ENCODE results near the gene C20orf96. TPM values are rescaled to one million over a fixed set of nuclear protein-coding genes. Genes with fewer than 3 reads are reported as not detected.
A peak's percentile ranks its signal among the peaks of the same experiment; 100 is the strongest.
"Not testable (repeated sequence)": the region's sequence is repeated elsewhere in the genome, so short reads cannot be mapped to it uniquely, and the experiment has no call there.

C20orf96 gene
- total and polyA plus RNA-seq, 4 donors = 6.8 to 29.3 (median 17.9) TPM

- WGBS (ENCODE audit: insufficient coverage) = no CpG with 5 or more reads among the region's 2 CpGs
- no peaks in the 10 kb centered on the region for H3K36me3 ChIP-seq (ENCODE audit: control insufficient read depth, insufficient read depth, low read length)
- no peaks in the 10 kb centered on the region for H3K9me3 ChIP-seq (ENCODE audit: control insufficient read depth, insufficient read depth, low read length)
- no peaks in the 10 kb centered on the region for H3K4me1 ChIP-seq (ENCODE audit: control insufficient read depth, insufficient read depth, low read length)
- no peak overlapping the region for H3K27ac ChIP-seq (ENCODE audit: low read depth, low read length)
- no peak for DNase-seq (ENCODE audit: low read depth in 4 of 6, low spot score in 6 of 6)
- no peak overlapping the region for H3K4me3 ChIP-seq (ENCODE audit: low read depth, low read length)
- H3K27me3 ChIP-seq (ENCODE audit: control insufficient read depth, insufficient read depth, low read length) = no peaks in the 10 kb centered on the region
These were observed 37.7 kb downstream of the C20orf96 start for GRCh38 chr20:252801-253200.

DNA sequence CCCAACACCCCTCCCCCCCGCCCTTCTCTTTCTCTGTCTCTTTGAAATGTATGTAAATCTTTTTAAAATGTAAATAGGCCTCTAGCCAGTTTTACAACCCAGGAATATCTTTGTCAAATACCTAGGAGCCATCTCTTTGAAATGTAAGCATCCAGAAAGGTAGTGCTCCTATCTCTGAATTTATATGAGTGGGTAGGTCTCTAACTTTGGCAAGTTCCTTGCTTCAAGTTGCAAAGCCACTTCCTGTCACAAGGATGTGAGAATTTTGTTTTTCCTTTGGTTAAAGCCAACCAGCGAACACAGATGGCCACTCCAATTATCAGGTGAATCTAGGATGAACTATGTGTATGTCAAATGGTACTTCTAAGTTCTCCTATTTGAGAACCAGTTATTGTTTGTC, 39.2 kb downstream of the C20orf96 start:
- no CpG with 5 or more reads among the region's 2 CpGs for WGBS (ENCODE audit: insufficient coverage)
- H3K27ac ChIP-seq (ENCODE audit: low read depth, low read length) = no peak overlapping the region
- no peaks in the 10 kb centered on the region for H3K36me3 ChIP-seq (ENCODE audit: control insufficient read depth, insufficient read depth, low read length)
- no peaks in the 10 kb centered on the region for H3K27me3 ChIP-seq (ENCODE audit: control insufficient read depth, insufficient read depth, low read length)
- no peaks in the 10 kb centered on the region for H3K4me1 ChIP-seq (ENCODE audit: control insufficient read depth, insufficient read depth, low read length)
- DNase-seq (ENCODE audit: low read depth in 4 of 6, low spot score in 6 of 6) = no peak
- H3K4me3 ChIP-seq (ENCODE audit: low read depth, low read length) = no peak overlapping the region
- H3K9me3 ChIP-seq (ENCODE audit: control insufficient read depth, insufficient read depth, low read length) = no peaks in the 10 kb centered on the region

- Histone ChIP-seq H3K36me3 (ENCODE audit: control insufficient read depth, insufficient read depth, low read length) (no peaks in the 10 kb centered on the region), H3K27me3 (ENCODE audit: control insufficient read depth, insufficient read depth, low read length) (peaks cover 2% of the 10 kb centered on the region), H3K4me3 (ENCODE audit: low read depth, low read length) (no peak overlapping the region), H3K4me1 (ENCODE audit: control insufficient read depth, insufficient read depth, low read length) (no peaks in the 10 kb centered on the region), H3K9me3 (ENCODE audit: control insufficient read depth, insufficient read depth, low read length) (no peaks in the 10 kb centered on the region), H3K27ac (ENCODE audit: low read depth, low read length) (no peak overlapping the region)
- no CpG with 5 or more reads among the region's 2 CpGs for WGBS (ENCODE audit: insufficient coverage)
- no peak for DNase-seq (ENCODE audit: low read depth in 4 of 6, low spot score in 6 of 6)
These were observed 47.6 kb downstream of the C20orf96 start for GRCh38 chr20:242905-243304.

- no peak overlapping the region for H3K27ac ChIP-seq (ENCODE audit: low read depth, low read length)
- H3K4me1 ChIP-seq (ENCODE audit: control insufficient read depth, insufficient read depth, low read length) = no peaks in the 10 kb centered on the region
- no CpG with 5 or more reads among the region's 3 CpGs for WGBS (ENCODE audit: insufficient coverage)
- peaks cover 1% of the 10 kb centered on the region for H3K27me3 ChIP-seq (ENCODE audit: control insufficient read depth, insufficient read depth, low read length)
- no peak for DNase-seq (ENCODE audit: low read depth in 4 of 6, low spot score in 6 of 6)
- H3K9me3 ChIP-seq (ENCODE audit: control insufficient read depth, insufficient read depth, low read length) = no peaks in the 10 kb centered on the region
- H3K36me3 ChIP-seq (ENCODE audit: control insufficient read depth, insufficient read depth, low read length) = no peaks in the 10 kb centered on the region
- no peak overlapping the region for H3K4me3 ChIP-seq (ENCODE audit: low read depth, low read length)
These were observed 52.6 kb downstream of the C20orf96 start for GRCh38 chr20:237929-238328.

GRCh38 chr20:237489-237888, 53.1 kb downstream of the C20orf96 start:
- no peak overlapping the region for H3K27ac ChIP-seq (ENCODE audit: low read depth, low read length)
- 35% methylated on average over 2 of the region's 4 CpGs for WGBS (ENCODE audit: insufficient coverage)
- H3K4me1 ChIP-seq (ENCODE audit: control insufficient read depth, insufficient read depth, low read length) = no peaks in the 10 kb centered on the region
- H3K9me3 ChIP-seq (ENCODE audit: control insufficient read depth, insufficient read depth, low read length) = no peaks in the 10 kb centered on the region
- DNase-seq (ENCODE audit: low read depth in 4 of 6, low spot score in 6 of 6) = no peak
- no peaks in the 10 kb centered on the region for H3K27me3 ChIP-seq (ENCODE audit: control insufficient read depth, insufficient read depth, low read length)
- no peaks in the 10 kb centered on the region for H3K36me3 ChIP-seq (ENCODE audit: control insufficient read depth, insufficient read depth, low read length)
- no peak overlapping the region for H3K4me3 ChIP-seq (ENCODE audit: low read depth, low read length)

GRCh38 chr20:235891-236290, 54.7 kb downstream of the C20orf96 start:
- H3K4me3 ChIP-seq (ENCODE audit: low read depth, low read length) = no peak overlapping the region
- WGBS (ENCODE audit: insufficient coverage) = 83% methylated on average over 1 of the region's 1 CpG
- no peaks in the 10 kb centered on the region for H3K9me3 ChIP-seq (ENCODE audit: control insufficient read depth, insufficient read depth, low read length)
- H3K27ac ChIP-seq (ENCODE audit: low read depth, low read length) = no peak overlapping the region
- DNase-seq (ENCODE audit: low read depth in 4 of 6, low spot score in 6 of 6) = peak in 2 of 6 donors; percentile 14 to 48
- no peaks in the 10 kb centered on the region for H3K36me3 ChIP-seq (ENCODE audit: control insufficient read depth, insufficient read depth, low read length)
- H3K4me1 ChIP-seq (ENCODE audit: control insufficient read depth, insufficient read depth, low read length) = no peaks in the 10 kb centered on the region
- no peaks in the 10 kb centered on the region for H3K27me3 ChIP-seq (ENCODE audit: control insufficient read depth, insufficient read depth, low read length)

- no peak overlapping the region for H3K27ac ChIP-seq (ENCODE audit: low read depth, low read length)
- H3K4me1 ChIP-seq (ENCODE audit: control insufficient read depth, insufficient read depth, low read length) = no peaks in the 10 kb centered on the region
- WGBS (ENCODE audit: insufficient coverage) = no CpG with 5 or more reads among the region's 3 CpGs
- H3K27me3 ChIP-seq (ENCODE audit: control insufficient read depth, insufficient read depth, low read length) = peaks cover 2% of the 10 kb centered on the region
- H3K4me3 ChIP-seq (ENCODE audit: low read depth, low read length) = no peak overlapping the region
- no peaks in the 10 kb centered on the region for H3K36me3 ChIP-seq (ENCODE audit: control insufficient read depth, insufficient read depth, low read length)
- no peaks in the 10 kb centered on the region for H3K9me3 ChIP-seq (ENCODE audit: control insufficient read depth, insufficient read depth, low read length)
- DNase-seq (ENCODE audit: low read depth in 4 of 6, low spot score in 6 of 6) = no peak
These were observed 63.0 kb downstream of the C20orf96 start for GRCh38 chr20:227439-228105.

DNA sequence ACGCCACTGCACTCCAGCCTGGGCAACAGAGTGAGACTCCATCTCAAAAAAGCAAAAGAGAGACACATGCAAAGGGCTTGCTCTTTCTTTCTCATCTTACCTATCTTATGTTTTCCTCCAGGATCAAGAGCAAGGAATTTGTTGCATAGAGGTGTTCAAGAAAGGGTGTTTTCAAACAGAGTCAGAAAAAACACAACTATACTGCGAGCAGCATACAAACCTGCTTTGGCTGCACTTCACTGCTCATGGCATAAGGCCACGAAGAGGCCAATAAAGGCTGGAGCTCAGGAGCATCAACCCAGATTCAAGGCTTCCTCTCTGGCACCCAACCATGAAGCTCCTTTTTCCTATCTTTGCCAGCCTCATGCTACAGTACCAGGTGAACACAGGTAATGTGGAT, 63.6 kb downstream of the C20orf96 start, which contains the start of gene DEFB129:
DEFB129 (plus strand) TSS at position 301 of the 400 bp plus-strand sequence; CDS start at position 332, 31 bp downstream.
- H3K27me3 ChIP-seq (ENCODE audit: control insufficient read depth, insufficient read depth, low read length) = peaks cover 2% of the 10 kb centered on the region
- no peaks in the 10 kb centered on the region for H3K4me1 ChIP-seq (ENCODE audit: control insufficient read depth, insufficient read depth, low read length)
- 75% methylated on average over 2 of the region's 3 CpGs for WGBS (ENCODE audit: insufficient coverage)
- H3K27ac ChIP-seq (ENCODE audit: low read depth, low read length) = no peak within 1 kb of the TSS
- no peak for DNase-seq (ENCODE audit: low read depth in 4 of 6, low spot score in 6 of 6)
- no peak within 1 kb of the TSS for H3K4me3 ChIP-seq (ENCODE audit: low read depth, low read length)
- H3K9me3 ChIP-seq (ENCODE audit: control insufficient read depth, insufficient read depth, low read length) = no peaks in the 10 kb centered on the region
- H3K36me3 ChIP-seq (ENCODE audit: control insufficient read depth, insufficient read depth, low read length) = no peaks in the 10 kb centered on the region

DNA sequence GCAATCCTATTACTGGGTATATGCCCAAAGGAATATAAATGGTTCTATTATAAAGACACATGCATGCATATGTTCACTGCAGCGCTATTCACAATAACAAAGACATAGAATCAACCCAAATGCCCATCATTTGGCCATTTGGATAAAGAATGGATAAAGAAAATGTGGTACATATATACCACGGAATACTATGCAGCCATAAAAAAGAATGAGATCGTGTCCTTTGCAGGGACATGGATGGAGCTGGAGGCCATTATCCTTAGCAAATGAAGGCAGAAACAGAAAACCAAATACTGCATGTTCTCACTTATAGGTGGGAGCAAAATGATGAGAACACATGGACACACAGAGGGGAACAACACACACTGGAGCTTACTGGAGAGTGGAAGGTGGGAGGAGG, 64.7 kb downstream of the C20orf96 start:
- not testable (repeated sequence) for DNase-seq (ENCODE audit: low read depth in 4 of 6, low spot score in 6 of 6); H3K27me3 ChIP-seq (ENCODE audit: control insufficient read depth, insufficient read depth, low read length); H3K4me1 ChIP-seq (ENCODE audit: control insufficient read depth, insufficient read depth, low read length); H3K4me3 ChIP-seq (ENCODE audit: low read depth, low read length); H3K27ac ChIP-seq (ENCODE audit: low read depth, low read length); H3K36me3 ChIP-seq (ENCODE audit: control insufficient read depth, insufficient read depth, low read length); H3K9me3 ChIP-seq (ENCODE audit: control insufficient read depth, insufficient read depth, low read length)
- WGBS (ENCODE audit: insufficient coverage) = 95% methylated on average over 2 of the region's 3 CpGs

DNA sequence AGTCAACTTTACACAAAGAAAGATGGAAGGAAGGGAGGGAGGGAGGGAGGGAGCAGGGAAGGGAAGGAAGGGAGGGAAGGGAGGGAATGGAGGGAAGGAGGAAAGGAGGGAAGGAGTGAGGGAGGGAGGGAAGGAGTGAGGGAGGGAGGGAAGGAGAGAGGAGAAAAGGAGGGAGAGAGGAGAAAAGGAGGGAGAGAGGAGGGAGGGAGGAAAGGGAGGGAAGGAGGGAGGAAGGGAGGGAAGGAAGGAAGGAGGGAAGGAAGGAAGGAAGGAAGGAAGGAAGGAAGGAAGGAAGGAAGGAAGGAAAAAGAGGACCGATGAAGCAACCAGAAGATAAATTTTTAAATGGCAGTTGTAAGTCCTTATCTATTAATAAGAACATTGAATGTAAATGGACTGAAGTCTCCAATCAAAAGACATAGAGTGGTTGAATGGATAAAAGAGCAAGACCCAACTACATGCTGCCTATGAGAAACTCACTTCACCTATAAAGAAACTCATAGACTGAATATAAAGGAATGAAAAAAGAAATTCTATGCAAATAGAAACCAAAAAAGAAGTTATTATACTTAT, 69.2 kb downstream of the C20orf96 start:
- 40% methylated on average over 1 of the region's 1 CpG for WGBS (ENCODE audit: insufficient coverage)
- Histone ChIP-seq H3K27ac (ENCODE audit: low read depth, low read length) (no peak overlapping the region), H3K4me1 (ENCODE audit: control insufficient read depth, insufficient read depth, low read length) (no peaks in the 10 kb centered on the region), H3K27me3 (ENCODE audit: control insufficient read depth, insufficient read depth, low read length) (peaks cover 6% of the 10 kb centered on the region), H3K9me3 (ENCODE audit: control insufficient read depth, insufficient read depth, low read length) (no peaks in the 10 kb centered on the region), H3K4me3 (ENCODE audit: low read depth, low read length) (no peak overlapping the region), H3K36me3 (ENCODE audit: control insufficient read depth, insufficient read depth, low read length) (no peaks in the 10 kb centered on the region)
- DNase-seq (ENCODE audit: low read depth in 4 of 6, low spot score in 6 of 6) = no peak
